ENCODE results near the gene LINGO3. TPM values are rescaled to one million over a fixed set of nuclear protein-coding genes. Genes with fewer than 3 reads are reported as not detected.

LINGO3 gene
- total and polyA plus RNA-seq, 2 donors (not counting 1 experiment from before 2014, with no cell fraction given): 1.1 to 3.9 TPM

DNA sequence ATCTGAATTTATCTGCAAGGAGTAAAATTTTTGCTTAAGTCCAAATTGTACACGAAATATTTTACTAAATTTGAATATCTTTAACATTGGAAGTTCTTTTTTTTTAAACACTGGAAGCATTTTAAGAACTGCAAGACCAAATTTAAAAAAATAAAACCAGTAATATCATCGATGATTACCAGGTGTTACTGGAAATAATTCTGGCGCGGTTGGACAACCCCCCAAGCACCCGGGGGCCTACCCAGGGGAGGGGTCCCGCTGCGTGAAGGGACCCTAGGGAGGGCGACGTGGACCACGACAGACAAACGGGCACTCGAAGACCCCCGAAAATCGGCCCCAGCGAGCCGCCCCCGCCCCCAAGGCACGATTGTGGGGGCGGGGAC is 39.1 kb downstream of the LINGO3 start:
- intact Hi-C loops (cut with micrococcal nuclease): loop anchor here (1.0 to 10.0 kb wide), 4 partner anchors 11 to 407 kb away; partner anchors contain the start of genes KLF16, PLEKHJ1 and SF3A2
- Histone ChIP-seq H2AFZ (ENCODE audit: insufficient read depth, low read depth, low read length, poor library complexity, severe bottlenecking) (peak overlapping the region; percentile 42), H3K27me3 (replicated peaks in 1 of 4; ENCODE audit: control extremely low read depth in 1 of 4, control insufficient read depth in 3 of 4, insufficient read depth in 4 of 4, low read length in 3 of 4) (no peaks in the 10 kb centered on the region), H3K4me3 (ENCODE audit: control extremely low read depth in 1 of 5, extremely low read depth in 1 of 5, insufficient read depth in 1 of 5, low read depth in 2 of 5, low read length in 4 of 5) (peak overlapping the region; percentile 50 to 100 (median 67)), H3K79me2 (ENCODE audit: control insufficient read depth, insufficient read depth, low read length) (peaks cover 63% of the 10 kb centered on the region), H3K4me2 (replicated peaks; ENCODE audit: low read depth, low read length, poor library complexity, severe bottlenecking) (peak overlapping the region; percentile 99), H4K20me1 (ENCODE audit: control insufficient read depth, insufficient read depth, low read length, poor library complexity, severe bottlenecking) (peaks cover 45% of the 10 kb centered on the region), H3K4me1 (ENCODE audit: control insufficient read depth in 2 of 2, insufficient read depth in 2 of 2, low read length in 2 of 2) (peaks cover 51 to 66% of the 10 kb centered on the region in 2 donors), H3K36me3 (replicated peaks in 1 of 2; ENCODE audit: control extremely low read depth in 1 of 2, control insufficient read depth in 1 of 2, extremely low read depth in 1 of 2, insufficient read depth in 2 of 2, low read length in 1 of 2) (peaks cover 0 to 25% of the 10 kb centered on the region in 2 experiments), H3K9ac (ENCODE audit: low read length) (peak overlapping the region; percentile 75), H3K9me3 (ENCODE audit: control extremely low read depth in 1 of 3, control insufficient read depth in 2 of 3, insufficient read depth in 1 of 3, low read length in 2 of 3) (peaks cover 0 to 4% (median 0%) of the 10 kb centered on the region in 3 donors), H3K27ac (ENCODE audit: low read length in 2 of 2) (peak overlapping the region; percentile 29 to 53)
- no peaks in the 10 kb centered on the region for H3K9me3 Mint-ChIP-seq (ENCODE audit: insufficient read depth)
- TF ChIP-seq EZH2 (IDR thresholded peaks at IDR 0.05; ENCODE audit: borderline replicate concordance, insufficient read depth, low read depth, low read length, poor library complexity, severe bottlenecking): no peak
- TF ChIP-seq, protein P1, sequence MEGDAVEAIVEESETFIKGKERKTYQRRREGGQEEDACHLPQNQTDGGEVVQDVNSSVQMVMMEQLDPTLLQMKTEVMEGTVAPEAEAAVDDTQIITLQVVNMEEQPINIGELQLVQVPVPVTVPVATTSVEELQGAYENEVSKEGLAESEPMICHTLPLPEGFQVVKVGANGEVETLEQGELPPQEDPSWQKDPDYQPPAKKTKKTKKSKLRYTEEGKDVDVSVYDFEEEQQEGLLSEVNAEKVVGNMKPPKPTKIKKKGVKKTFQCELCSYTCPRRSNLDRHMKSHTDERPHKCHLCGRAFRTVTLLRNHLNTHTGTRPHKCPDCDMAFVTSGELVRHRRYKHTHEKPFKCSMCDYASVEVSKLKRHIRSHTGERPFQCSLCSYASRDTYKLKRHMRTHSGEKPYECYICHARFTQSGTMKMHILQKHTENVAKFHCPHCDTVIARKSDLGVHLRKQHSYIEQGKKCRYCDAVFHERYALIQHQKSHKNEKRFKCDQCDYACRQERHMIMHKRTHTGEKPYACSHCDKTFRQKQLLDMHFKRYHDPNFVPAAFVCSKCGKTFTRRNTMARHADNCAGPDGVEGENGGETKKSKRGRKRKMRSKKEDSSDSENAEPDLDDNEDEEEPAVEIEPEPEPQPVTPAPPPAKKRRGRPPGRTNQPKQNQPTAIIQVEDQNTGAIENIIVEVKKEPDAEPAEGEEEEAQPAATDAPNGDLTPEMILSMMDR (IDR thresholded peaks at IDR 0.05): no peak
- ChIA-PET POLR2A (interaction anchor here (1.4 to 10.8 kb wide), 4 partner anchors 8 to 47 kb away, joined by 3 to 134 read pairs (median 9); partner anchors contain the start of gene JSRP1), CTCF (no interaction called here)
- ATAC-seq (ENCODE audit: low read depth): no peak
- H3K4me3 Mint-ChIP-seq: peak overlapping the region; percentile 89
- H3K4me1 Mint-ChIP-seq: peaks cover 49% of the 10 kb centered on the region
- peak overlapping the region; percentile 97 for H3K27ac Mint-ChIP-seq
- DNase-seq: no peak
- no peaks in the 10 kb centered on the region for H3K27me3 Mint-ChIP-seq
- WGBS (ENCODE audit: insufficient coverage): under 1% methylated on average over 17 of the region's 19 CpGs

DNA sequence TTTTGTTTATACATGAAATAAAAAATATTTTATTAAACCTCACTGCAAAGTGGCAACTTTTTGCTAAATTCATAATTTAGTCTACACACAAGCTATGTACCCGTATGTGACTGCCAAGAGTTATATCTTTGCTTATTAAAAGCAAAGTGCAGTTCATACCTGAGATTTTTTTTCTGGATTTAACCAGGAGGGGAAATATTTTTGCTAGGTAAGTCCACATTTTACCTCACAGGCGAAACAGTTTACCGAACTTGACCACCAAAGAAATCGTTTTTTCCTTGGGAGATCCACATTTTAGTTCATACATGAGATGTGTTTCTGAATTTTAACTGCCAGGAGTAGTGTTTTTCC is 39.5 kb downstream of the LINGO3 start:
- POLR2A ChIA-PET: interaction anchor here (1.4 to 10.8 kb wide), 3 partner anchors 13 to 47 kb away, joined by 3 to 134 read pairs (median 5); partner anchors contain the start of gene JSRP1
- no peak for TF ChIP-seq EZH2 (IDR thresholded peaks at IDR 0.05; ENCODE audit: borderline replicate concordance, insufficient read depth, low read depth, low read length, poor library complexity, severe bottlenecking)
- TF ChIP-seq, protein P1 (IDR thresholded peaks at IDR 0.05): no peak
- Histone ChIP-seq H3K36me3 (replicated peaks in 1 of 2; ENCODE audit: control extremely low read depth in 1 of 2, control insufficient read depth in 1 of 2, extremely low read depth in 1 of 2, insufficient read depth in 2 of 2, low read length in 1 of 2) (peaks cover 0 to 23% of the 10 kb centered on the region in 2 experiments), H3K27me3 (replicated peaks in 1 of 4; ENCODE audit: control extremely low read depth in 1 of 4, control insufficient read depth in 3 of 4, insufficient read depth in 4 of 4, low read length in 3 of 4) (no peaks in the 10 kb centered on the region), H2AFZ (ENCODE audit: insufficient read depth, low read depth, low read length, poor library complexity, severe bottlenecking) (no peak overlapping the region), H3K9me3 (ENCODE audit: control extremely low read depth in 1 of 3, control insufficient read depth in 2 of 3, insufficient read depth in 1 of 3, low read length in 2 of 3) (peaks cover 0 to 7% (median 0%) of the 10 kb centered on the region in 3 donors), H3K4me2 (replicated peaks; ENCODE audit: low read depth, low read length, poor library complexity, severe bottlenecking) (peak overlapping the region; percentile 99), H3K4me1 (ENCODE audit: control insufficient read depth in 2 of 2, insufficient read depth in 2 of 2, low read length in 2 of 2) (peaks cover 51 to 66% of the 10 kb centered on the region in 2 donors), H3K27ac (ENCODE audit: low read length in 2 of 2) (no peak overlapping the region), H3K79me2 (ENCODE audit: control insufficient read depth, insufficient read depth, low read length) (peaks cover 62% of the 10 kb centered on the region), H3K9ac (ENCODE audit: low read length) (peak overlapping the region; percentile 75), H4K20me1 (ENCODE audit: control insufficient read depth, insufficient read depth, low read length, poor library complexity, severe bottlenecking) (peaks cover 41% of the 10 kb centered on the region), H3K4me3 (ENCODE audit: control extremely low read depth in 1 of 5, extremely low read depth in 1 of 5, insufficient read depth in 1 of 5, low read depth in 2 of 5, low read length in 4 of 5) (peak overlapping the region in 4 of 5 experiments; percentile 50 to 100 (median 66))
- DNase-seq: no peak
- intact Hi-C loops (cut with micrococcal nuclease): loop anchor here (5.0 to 10.0 kb wide), 2 partner anchors 356 to 406 kb away; partner anchors contain the start of gene KLF16
- Mint-ChIP-seq H3K9me3 (ENCODE audit: insufficient read depth) (no peaks in the 10 kb centered on the region), H3K27ac (peak overlapping the region; percentile 55), H3K4me1 (peaks cover 47% of the 10 kb centered on the region), H3K4me3 (peak overlapping the region; percentile 89), H3K27me3 (no peaks in the 10 kb centered on the region)
- WGBS (ENCODE audit: insufficient coverage): no CpG with 5 or more reads among the region's 4 CpGs
- CTCF ChIA-PET: no interaction called here
- no peak for ATAC-seq (ENCODE audit: low read depth)
